ENCODE measurements around the gene MPZL1. TPM values are rescaled to one million over a fixed set of nuclear protein-coding genes. Genes with fewer than 3 reads are reported as not detected.
A peak's percentile ranks its signal among the peaks of the same experiment; 100 is the strongest.

The MPZL1 gene
- 97.5 TPM for total RNA-seq

- peak; percentile 99 for ATAC-seq
Observed at GRCh38 chr1:167721617-167722151, at the start of gene MPZL1. Gene MPZL1, plus strand, starts transcription at chr1:167721982. Its CDS starts 170 bp downstream, at chr1:167722152.

GRCh38 chr1:167672831-167673230 is 49.0 kb upstream of the MPZL1 start:
- no peak for ATAC-seq

GRCh38 chr1:167673265-167673664 is 48.5 kb upstream of the MPZL1 start:
- no peak for ATAC-seq

GRCh38 chr1:167674156-167674555 is 47.6 kb upstream of the MPZL1 start:
- ATAC-seq = no peak

GRCh38 chr1:167675440-167675839 is 46.3 kb upstream of the MPZL1 start:
- no peak for ATAC-seq

- peak; percentile 32 for ATAC-seq
Observed at GRCh38 chr1:167676205-167676915, 45.4 kb upstream of the MPZL1 start.

- ATAC-seq = no peak
Observed at GRCh38 chr1:167676916-167677848, 44.6 kb upstream of the MPZL1 start.

- ATAC-seq = no peak
Observed at GRCh38 chr1:167678422-167678821, 43.4 kb upstream of the MPZL1 start.

- ATAC-seq = no peak
Observed at GRCh38 chr1:167678838-167679237, 42.9 kb upstream of the MPZL1 start.

GRCh38 chr1:167679714-167680113 is 42.1 kb upstream of the MPZL1 start:
- no peak for ATAC-seq

GRCh38 chr1:167681024-167681423 is 40.8 kb upstream of the MPZL1 start:
- ATAC-seq = no peak

- ATAC-seq = no peak
Observed at GRCh38 chr1:167681451-167682098, 40.2 kb upstream of the MPZL1 start.

GRCh38 chr1:167683226-167683625 is 38.6 kb upstream of the MPZL1 start:
- ATAC-seq = peak; percentile 30

- ATAC-seq = peak; percentile 41
Observed at GRCh38 chr1:167683641-167684502, 37.9 kb upstream of the MPZL1 start.

GRCh38 chr1:167685844-167686243 is 35.9 kb upstream of the MPZL1 start:
- ATAC-seq = no peak

- peak; percentile 61 for ATAC-seq
Observed at GRCh38 chr1:167687919-167688519, 33.8 kb upstream of the MPZL1 start.

GRCh38 chr1:167689567-167689920 is 32.2 kb upstream of the MPZL1 start:
- no peak for ATAC-seq

- no peak for ATAC-seq
Observed at GRCh38 chr1:167690053-167690452, 31.7 kb upstream of the MPZL1 start.

GRCh38 chr1:167693425-167694045 is 28.2 kb upstream of the MPZL1 start:
- no peak for ATAC-seq

GRCh38 chr1:167694691-167695090 is 27.1 kb upstream of the MPZL1 start:
- no peak for ATAC-seq

- ATAC-seq = peak; percentile 23
Observed at GRCh38 chr1:167695147-167695546, 26.6 kb upstream of the MPZL1 start.
